ENCODE data around the gene CIDEB.

CIDEB gene

GRCh38 chr14:24269910-24270536 lies 37.8 kb downstream of the CIDEB start:
- Histone ChIP-seq H3K36me3 (ENCODE audit: control insufficient read depth in 1 of 2, insufficient read depth in 2 of 2, low read depth in 1 of 2, low read length in 2 of 2) (peaks cover 51 to 54% of the 10 kb centered on the region in 2 experiments), H2BK12ac (ENCODE audit: low read length in 2 of 2) (peak overlapping the region in 1 of 2 experiments; percentile 27), H3K14ac (ENCODE audit: low read length in 2 of 2) (no peak overlapping the region), H2BK15ac (ENCODE audit: low read depth, poor library complexity, severe bottlenecking) (no peak overlapping the region), H3K4me2 (ENCODE audit: low read length, poor library complexity, severe bottlenecking) (no peak overlapping the region), H2BK5ac (ENCODE audit: low read depth, low read length, poor library complexity, severe bottlenecking) (no peak overlapping the region), H2AK5ac (ENCODE audit: low read length, severe bottlenecking) (no peak overlapping the region), H3K9ac (ENCODE audit: low read length) (no peak overlapping the region), H4K8ac (ENCODE audit: low read length) (peak overlapping the region; percentile 38), H3K27me3 (ENCODE audit: control insufficient read depth in 1 of 2, insufficient read depth in 1 of 2, low read length in 2 of 2) (no peaks in the 10 kb centered on the region), H3K4me3 (ENCODE audit: insufficient read depth in 1 of 2, low read depth in 1 of 2, low read length in 2 of 2) (no peak overlapping the region), H4K91ac (ENCODE audit: low read length) (no peak overlapping the region), H2AFZ (ENCODE audit: low read depth, low read length) (no peak overlapping the region), H3K4ac (ENCODE audit: low read depth in 1 of 2, low read length in 2 of 2) (no peak overlapping the region), H3K79me1 (replicated peaks; ENCODE audit: low read length, poor library complexity, severe bottlenecking) (peaks cover 30% of the 10 kb centered on the region), H3K23ac (ENCODE audit: low read length in 2 of 2) (no peak overlapping the region), H3K18ac (ENCODE audit: low read depth in 1 of 2, low read length in 2 of 2) (no peak overlapping the region), H3K9me3 (ENCODE audit: control insufficient read depth, low read length) (no peaks in the 10 kb centered on the region), H3K27ac (ENCODE audit: low read length, poor library complexity, severe bottlenecking) (no peak overlapping the region), H2BK120ac (ENCODE audit: low read depth, low read length) (no peak overlapping the region), H3K4me1 (ENCODE audit: control insufficient read depth, insufficient read depth, low read depth, low read length) (peaks cover 9% of the 10 kb centered on the region)
- DNase-seq = no peak
- WGBS = 96% methylated on average over 14 of the region's 14 CpGs

GRCh38 chr14:24269368-24269767 lies 38.4 kb downstream of the CIDEB start:
- Histone ChIP-seq H3K9ac (ENCODE audit: low read length) (no peak overlapping the region), H3K27me3 (ENCODE audit: control insufficient read depth in 1 of 2, insufficient read depth in 1 of 2, low read length in 2 of 2) (no peaks in the 10 kb centered on the region), H3K4ac (ENCODE audit: low read depth in 1 of 2, low read length in 2 of 2) (no peak overlapping the region), H3K23ac (ENCODE audit: low read length in 2 of 2) (no peak overlapping the region), H2BK15ac (ENCODE audit: low read depth, poor library complexity, severe bottlenecking) (no peak overlapping the region), H3K4me1 (ENCODE audit: control insufficient read depth, insufficient read depth, low read depth, low read length) (peaks cover 9% of the 10 kb centered on the region), H3K4me3 (ENCODE audit: insufficient read depth in 1 of 2, low read depth in 1 of 2, low read length in 2 of 2) (no peak overlapping the region), H3K27ac (ENCODE audit: low read length, poor library complexity, severe bottlenecking) (no peak overlapping the region), H3K9me3 (ENCODE audit: control insufficient read depth, low read length) (no peaks in the 10 kb centered on the region), H2AK5ac (ENCODE audit: low read length, severe bottlenecking) (no peak overlapping the region), H4K8ac (ENCODE audit: low read length) (no peak overlapping the region), H3K36me3 (ENCODE audit: control insufficient read depth in 1 of 2, insufficient read depth in 2 of 2, low read depth in 1 of 2, low read length in 2 of 2) (peaks cover 58 to 59% of the 10 kb centered on the region in 2 experiments), H2BK120ac (ENCODE audit: low read depth, low read length) (no peak overlapping the region), H2BK5ac (ENCODE audit: low read depth, low read length, poor library complexity, severe bottlenecking) (no peak overlapping the region), H3K18ac (ENCODE audit: low read depth in 1 of 2, low read length in 2 of 2) (no peak overlapping the region), H4K91ac (ENCODE audit: low read length) (no peak overlapping the region), H3K79me1 (replicated peaks; ENCODE audit: low read length, poor library complexity, severe bottlenecking) (peaks cover 30% of the 10 kb centered on the region), H3K4me2 (ENCODE audit: low read length, poor library complexity, severe bottlenecking) (no peak overlapping the region), H2AFZ (ENCODE audit: low read depth, low read length) (no peak overlapping the region), H3K14ac (ENCODE audit: low read length in 2 of 2) (no peak overlapping the region), H2BK12ac (ENCODE audit: low read length in 2 of 2) (no peak overlapping the region)
- no peak for DNase-seq
- WGBS = 95% methylated on average over 8 of the region's 8 CpGs

GRCh38 chr14:24268225-24268624 lies 39.6 kb downstream of the CIDEB start:
- no peak overlapping the region for H3K4me2 ChIP-seq (ENCODE audit: low read length, poor library complexity, severe bottlenecking)
- H4K8ac ChIP-seq (ENCODE audit: low read length) = no peak overlapping the region
- H3K14ac ChIP-seq (ENCODE audit: low read length in 2 of 2) = no peak overlapping the region
- no peak for DNase-seq
- no peaks in the 10 kb centered on the region for H3K9me3 ChIP-seq (ENCODE audit: control insufficient read depth, low read length)
- H2BK12ac ChIP-seq (ENCODE audit: low read length in 2 of 2) = no peak overlapping the region
- H2BK15ac ChIP-seq (ENCODE audit: low read depth, poor library complexity, severe bottlenecking) = no peak overlapping the region
- H3K27ac ChIP-seq (ENCODE audit: low read length, poor library complexity, severe bottlenecking) = no peak overlapping the region
- H2BK5ac ChIP-seq (ENCODE audit: low read depth, low read length, poor library complexity, severe bottlenecking) = no peak overlapping the region
- H3K4me1 ChIP-seq (ENCODE audit: control insufficient read depth, insufficient read depth, low read depth, low read length) = peaks cover 9% of the 10 kb centered on the region
- H3K79me1 ChIP-seq (replicated peaks; ENCODE audit: low read length, poor library complexity, severe bottlenecking) = peaks cover 28% of the 10 kb centered on the region
- H3K4me3 ChIP-seq (ENCODE audit: insufficient read depth in 1 of 2, low read depth in 1 of 2, low read length in 2 of 2) = no peak overlapping the region
- H4K91ac ChIP-seq (ENCODE audit: low read length) = no peak overlapping the region
- H2AK5ac ChIP-seq (ENCODE audit: low read length, severe bottlenecking) = no peak overlapping the region
- H3K18ac ChIP-seq (ENCODE audit: low read depth in 1 of 2, low read length in 2 of 2) = no peak overlapping the region
- no peak overlapping the region for H3K9ac ChIP-seq (ENCODE audit: low read length)
- no peaks in the 10 kb centered on the region for H3K27me3 ChIP-seq (ENCODE audit: control insufficient read depth in 1 of 2, insufficient read depth in 1 of 2, low read length in 2 of 2)
- 95% methylated on average over 9 of the region's 9 CpGs for WGBS
- H2BK120ac ChIP-seq (ENCODE audit: low read depth, low read length) = no peak overlapping the region
- H3K23ac ChIP-seq (ENCODE audit: low read length in 2 of 2) = no peak overlapping the region
- no peak overlapping the region for H2AFZ ChIP-seq (ENCODE audit: low read depth, low read length)
- H3K4ac ChIP-seq (ENCODE audit: low read depth in 1 of 2, low read length in 2 of 2) = no peak overlapping the region
- peaks cover 59 to 64% of the 10 kb centered on the region in 2 experiments for H3K36me3 ChIP-seq (ENCODE audit: control insufficient read depth in 1 of 2, insufficient read depth in 2 of 2, low read depth in 1 of 2, low read length in 2 of 2)

GRCh38 chr14:24267516-24267915 lies 40.3 kb downstream of the CIDEB start:
- Histone ChIP-seq H3K9me3 (ENCODE audit: control insufficient read depth, low read length) (no peaks in the 10 kb centered on the region), H2AFZ (ENCODE audit: low read depth, low read length) (no peak overlapping the region), H3K27me3 (ENCODE audit: control insufficient read depth in 1 of 2, insufficient read depth in 1 of 2, low read length in 2 of 2) (no peaks in the 10 kb centered on the region), H3K23ac (ENCODE audit: low read length in 2 of 2) (peak overlapping the region in 1 of 2 experiments; percentile 32), H3K18ac (ENCODE audit: low read depth in 1 of 2, low read length in 2 of 2) (no peak overlapping the region), H3K9ac (ENCODE audit: low read length) (no peak overlapping the region), H3K4ac (ENCODE audit: low read depth in 1 of 2, low read length in 2 of 2) (no peak overlapping the region), H3K27ac (ENCODE audit: low read length, poor library complexity, severe bottlenecking) (no peak overlapping the region), H2BK15ac (ENCODE audit: low read depth, poor library complexity, severe bottlenecking) (no peak overlapping the region), H3K14ac (ENCODE audit: low read length in 2 of 2) (no peak overlapping the region), H3K4me1 (ENCODE audit: control insufficient read depth, insufficient read depth, low read depth, low read length) (peaks cover 9% of the 10 kb centered on the region), H2BK12ac (ENCODE audit: low read length in 2 of 2) (no peak overlapping the region), H4K91ac (ENCODE audit: low read length) (no peak overlapping the region), H3K4me3 (ENCODE audit: insufficient read depth in 1 of 2, low read depth in 1 of 2, low read length in 2 of 2) (peak overlapping the region in 1 of 2 experiments; percentile 35), H3K36me3 (ENCODE audit: control insufficient read depth in 1 of 2, insufficient read depth in 2 of 2, low read depth in 1 of 2, low read length in 2 of 2) (peaks cover 59 to 64% of the 10 kb centered on the region in 2 experiments), H3K79me1 (replicated peaks; ENCODE audit: low read length, poor library complexity, severe bottlenecking) (peaks cover 26% of the 10 kb centered on the region), H2BK5ac (ENCODE audit: low read depth, low read length, poor library complexity, severe bottlenecking) (no peak overlapping the region), H2AK5ac (ENCODE audit: low read length, severe bottlenecking) (no peak overlapping the region), H4K8ac (ENCODE audit: low read length) (no peak overlapping the region), H3K4me2 (ENCODE audit: low read length, poor library complexity, severe bottlenecking) (no peak overlapping the region), H2BK120ac (ENCODE audit: low read depth, low read length) (no peak overlapping the region)
- 92% methylated on average over 9 of the region's 9 CpGs for WGBS
- no peak for DNase-seq
